Upper lobe of right lung (tissue), 1 donor: Measurements from ENCODE around the gene VPS29. TPM values are rescaled to one million over a fixed set of nuclear protein-coding genes. Genes with fewer than 3 reads are reported as not detected.
A peak's percentile ranks its signal among the peaks of the same experiment; 100 is the strongest.

ENCODE experiments used
- ATAC-seq: fragments of 200-7000 bp; cut with Tn5 transposase; one replicate; pipeline ENCODE4 v1.9.1; 2020; ENCODE audit warnings: mild to moderate bottlenecking, moderate library complexity
- DNase-seq: peaks from one replicate; pipeline ENCODE4 v3.0.0-alpha.2; 2020
- H3K27ac ChIP-seq: fragments of 200-600 bp; one replicate; pipeline ENCODE4 v1.8.0; 2022
- H3K27me3 ChIP-seq: fragments of 200-600 bp; one replicate; pipeline ENCODE4 v1.8.0; 2022; ENCODE audit warnings: mild to moderate bottlenecking
- H3K36me3 ChIP-seq: fragments of 200-600 bp; one replicate; pipeline ENCODE4 v1.8.0; 2022
- H3K4me1 ChIP-seq: fragments of 200-600 bp; one replicate; pipeline ENCODE4 v1.8.0; 2022
- H3K4me3 ChIP-seq: fragments of 200-600 bp; one replicate; pipeline ENCODE4 v1.8.0; 2022; ENCODE audit warnings: mild to moderate bottlenecking
- H3K9me3 ChIP-seq: fragments of 200-600 bp; one replicate; pipeline ENCODE4 v1.8.0; 2022
- intact Hi-C: fragments of 100-400 bp; cut with DNase I; formaldehyde crosslinking; loops from one replicate; pipeline ENCODE4 v1.11.0; 2022
- total RNA-seq: library from RNA; stranded (reverse); fragmentation: NEBNext Ultra II Directional; extraction: Animal tissue kit (Norgen Biotek cat#: 25700); gene quantifications from one replicate; pipeline ENCODE4 v1.2.1, GENCODE V29; 2021
- TF ChIP-seq, protein P1 (sequence below): fragments of 200-600 bp; IDR thresholded peaks from one replicate; pipeline ENCODE4 v1.8.0; 2022; ENCODE audit warnings: antibody characterized with exemption
- donor health status: DM: no; HTN: yes; CAD: no; lungs with severe emphysema.

Gene VPS29
- total RNA-seq, 1 donor from 2014 or later, result 99.0 TPM

DNA sequence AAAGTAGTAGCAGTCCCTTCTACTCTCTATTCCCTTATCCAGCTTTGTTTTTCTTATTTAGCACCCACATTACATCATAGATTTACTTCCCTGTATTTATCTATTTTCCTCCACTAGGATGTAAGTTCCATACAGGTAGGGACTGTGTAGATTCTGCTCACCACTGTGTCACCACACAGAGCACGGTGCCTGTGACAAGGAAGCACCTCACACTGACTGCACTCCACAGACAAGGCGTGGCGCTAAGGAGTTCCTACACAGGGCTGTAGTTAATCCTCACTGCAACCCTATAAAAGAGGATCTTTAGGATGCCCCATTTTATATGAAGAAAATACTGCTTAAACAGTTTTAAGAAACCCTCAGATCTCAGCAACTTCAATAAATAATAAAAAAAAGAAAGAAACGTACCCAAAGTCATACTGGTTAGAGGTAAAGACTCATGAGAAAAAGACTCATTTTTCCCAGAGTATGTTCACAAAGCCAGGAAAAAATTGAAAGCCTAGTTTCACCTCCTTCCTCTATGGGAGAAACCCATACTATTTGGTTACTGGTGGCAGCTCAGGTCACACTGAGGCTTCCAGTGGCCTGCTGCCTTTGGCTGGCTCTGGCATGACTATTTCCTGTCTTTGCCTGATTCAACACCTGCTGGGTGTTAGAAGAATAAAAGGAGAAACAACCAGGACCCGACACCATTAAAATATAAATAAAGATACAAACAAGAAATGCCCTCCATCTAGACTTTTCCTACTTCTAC is 37.1 kb upstream of the VPS29 start:
- Histone ChIP-seq H3K27ac (no peak overlapping the region), H3K9me3 (no peaks in the 10 kb centered on the region), H3K4me1 (peaks cover 20% of the 10 kb centered on the region), H3K4me3 (no peak overlapping the region), H3K27me3 (no peaks in the 10 kb centered on the region), H3K36me3 (peaks cover 49% of the 10 kb centered on the region)
- ATAC-seq (no peak), DNase-seq (no peak)
- intact Hi-C loops, result no loop called here
- TF ChIP-seq, protein P1, sequence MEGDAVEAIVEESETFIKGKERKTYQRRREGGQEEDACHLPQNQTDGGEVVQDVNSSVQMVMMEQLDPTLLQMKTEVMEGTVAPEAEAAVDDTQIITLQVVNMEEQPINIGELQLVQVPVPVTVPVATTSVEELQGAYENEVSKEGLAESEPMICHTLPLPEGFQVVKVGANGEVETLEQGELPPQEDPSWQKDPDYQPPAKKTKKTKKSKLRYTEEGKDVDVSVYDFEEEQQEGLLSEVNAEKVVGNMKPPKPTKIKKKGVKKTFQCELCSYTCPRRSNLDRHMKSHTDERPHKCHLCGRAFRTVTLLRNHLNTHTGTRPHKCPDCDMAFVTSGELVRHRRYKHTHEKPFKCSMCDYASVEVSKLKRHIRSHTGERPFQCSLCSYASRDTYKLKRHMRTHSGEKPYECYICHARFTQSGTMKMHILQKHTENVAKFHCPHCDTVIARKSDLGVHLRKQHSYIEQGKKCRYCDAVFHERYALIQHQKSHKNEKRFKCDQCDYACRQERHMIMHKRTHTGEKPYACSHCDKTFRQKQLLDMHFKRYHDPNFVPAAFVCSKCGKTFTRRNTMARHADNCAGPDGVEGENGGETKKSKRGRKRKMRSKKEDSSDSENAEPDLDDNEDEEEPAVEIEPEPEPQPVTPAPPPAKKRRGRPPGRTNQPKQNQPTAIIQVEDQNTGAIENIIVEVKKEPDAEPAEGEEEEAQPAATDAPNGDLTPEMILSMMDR, result no peak

DNA sequence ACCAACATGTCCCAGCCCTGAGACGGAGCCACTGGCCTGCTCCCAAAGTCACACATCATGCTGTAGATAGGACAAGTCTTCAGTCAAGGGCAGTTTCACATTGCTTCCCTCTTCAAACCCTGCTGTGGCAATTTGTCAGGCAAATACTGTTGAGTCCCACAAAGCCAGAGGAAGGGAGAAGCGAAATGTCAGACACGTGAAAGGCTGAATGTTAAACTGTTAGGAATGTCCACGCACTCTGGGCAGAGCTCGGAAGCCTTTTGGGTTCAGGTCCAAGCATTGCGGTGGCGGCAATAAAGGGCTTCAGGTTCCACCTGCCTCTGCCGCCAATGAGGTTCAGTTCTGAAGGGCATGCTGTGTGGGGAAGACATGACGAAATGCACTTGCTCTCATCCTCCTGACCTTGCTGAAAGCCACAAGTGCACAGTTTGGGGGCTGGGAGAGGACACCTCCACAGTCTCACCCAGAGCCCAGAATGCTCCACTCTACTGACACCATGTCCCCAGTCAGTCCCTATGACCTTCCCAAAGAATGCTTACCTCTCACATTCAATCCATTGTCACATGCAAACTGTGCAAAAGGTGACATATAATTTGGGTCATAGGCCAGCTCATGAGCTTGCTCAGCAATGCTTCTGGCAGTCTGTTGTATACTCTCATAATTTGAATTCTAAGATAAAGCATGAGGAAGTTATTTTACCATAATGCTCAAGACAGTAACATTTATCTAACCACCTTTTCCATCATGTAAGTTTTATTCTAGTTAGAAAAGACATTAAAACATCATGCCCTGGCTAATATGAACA is 35.9 kb upstream of the VPS29 start:
- TF ChIP-seq, protein P1, result no peak
- Histone ChIP-seq H3K36me3 (peaks cover 49% of the 10 kb centered on the region), H3K4me3 (no peak overlapping the region), H3K4me1 (peaks cover 10% of the 10 kb centered on the region), H3K27me3 (no peaks in the 10 kb centered on the region), H3K27ac (peak overlapping the region; percentile 15), H3K9me3 (no peaks in the 10 kb centered on the region)
- intact Hi-C loops, result no loop called here
- ATAC-seq, result peak; percentile 91
- peak; percentile 80 for DNase-seq

DNA sequence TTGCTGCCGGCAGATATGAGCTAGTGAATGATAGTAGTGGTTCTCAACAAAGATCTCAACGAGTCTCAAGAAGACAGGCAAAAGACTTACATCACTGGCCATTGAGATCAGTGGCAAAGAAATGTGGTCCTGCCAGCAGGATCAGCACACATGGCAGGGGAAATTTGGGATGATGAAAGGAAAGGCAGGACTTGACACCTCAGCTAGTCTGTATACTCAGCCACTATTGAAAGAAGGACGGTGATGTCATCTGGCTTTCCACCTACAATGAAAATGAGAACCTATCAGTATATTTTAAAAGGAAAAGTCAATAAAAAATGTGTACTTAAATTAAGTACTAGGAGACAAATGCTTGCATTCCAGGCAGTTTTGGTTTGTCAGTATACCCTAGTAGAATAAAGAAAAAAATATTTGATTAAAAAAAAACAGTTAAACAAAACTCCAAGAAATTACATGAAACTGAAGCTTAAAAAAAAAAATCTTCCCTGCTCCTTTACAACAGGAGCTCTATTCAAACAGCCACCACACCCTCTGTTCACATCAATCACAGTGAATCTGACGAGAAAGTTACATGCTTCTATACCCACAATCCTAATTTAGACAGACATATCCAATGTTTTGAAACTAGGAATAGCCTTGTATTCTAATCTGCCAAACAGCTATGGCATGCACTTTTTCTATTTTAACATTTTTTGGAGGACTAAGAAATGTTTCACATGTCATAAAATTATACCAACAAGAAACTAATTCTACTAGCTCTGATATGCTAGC is 35.1 kb upstream of the VPS29 start:
- H3K36me3 ChIP-seq, result peaks cover 49% of the 10 kb centered on the region
- DNase-seq (no peak), ATAC-seq (no peak)
- H3K9me3 ChIP-seq, result no peaks in the 10 kb centered on the region
- no peak overlapping the region for H3K4me3 ChIP-seq
- H3K4me1 ChIP-seq, result peaks cover 5% of the 10 kb centered on the region
- no peak overlapping the region for H3K27ac ChIP-seq
- TF ChIP-seq, protein P1, result no peak
- intact Hi-C loops, result no loop called here
- no peaks in the 10 kb centered on the region for H3K27me3 ChIP-seq

DNA sequence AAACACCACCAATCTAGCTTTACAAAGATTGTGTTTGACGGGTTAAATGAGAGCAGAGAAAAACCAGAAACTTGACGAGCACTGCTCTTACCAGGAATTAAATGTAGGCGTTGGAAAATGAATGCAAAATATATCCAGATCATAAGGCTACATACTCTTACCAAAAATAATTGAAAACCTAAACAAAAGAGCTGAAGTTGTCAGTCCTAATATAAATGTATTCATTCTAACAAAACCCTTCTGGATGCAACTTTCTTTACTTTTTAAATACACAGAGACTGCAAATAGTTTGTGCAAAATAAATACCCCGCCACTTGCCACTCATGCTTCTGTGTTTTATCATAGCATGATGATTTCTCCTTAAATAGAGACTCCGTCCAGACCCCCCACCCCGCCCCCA is 32.9 kb upstream of the VPS29 start:
- H3K4me1 ChIP-seq, result peaks cover 5% of the 10 kb centered on the region
- H3K4me3 ChIP-seq, result no peak overlapping the region
- no peak for DNase-seq
- no peak overlapping the region for H3K27ac ChIP-seq
- no peak for ATAC-seq
- TF ChIP-seq, protein P1, result no peak
- no peaks in the 10 kb centered on the region for H3K27me3 ChIP-seq
- intact Hi-C loops, result no loop called here
- H3K36me3 ChIP-seq, result peaks cover 48% of the 10 kb centered on the region
- no peaks in the 10 kb centered on the region for H3K9me3 ChIP-seq

DNA sequence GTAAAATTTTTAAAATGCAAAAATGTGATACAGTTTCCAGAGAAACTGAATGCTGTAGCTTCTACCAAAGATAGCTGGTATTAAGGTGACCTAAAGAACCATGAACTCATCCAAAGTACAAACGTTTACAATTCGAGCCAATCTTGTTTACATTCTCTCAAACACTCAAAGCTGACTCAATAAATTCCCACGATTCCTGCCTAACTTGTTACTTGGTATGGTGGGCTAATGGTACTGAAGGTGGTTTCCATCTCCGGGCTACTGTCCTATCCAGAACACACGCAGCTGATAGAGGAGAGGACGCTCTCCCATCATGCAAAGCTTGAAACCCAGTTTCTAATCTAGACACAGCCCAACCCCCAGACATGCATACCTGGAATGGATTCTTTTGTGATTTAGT is 31.7 kb upstream of the VPS29 start:
- DNase-seq (no peak), ATAC-seq (no peak)
- Histone ChIP-seq H3K9me3 (no peaks in the 10 kb centered on the region), H3K4me3 (no peak overlapping the region), H3K27me3 (no peaks in the 10 kb centered on the region), H3K4me1 (peaks cover 5% of the 10 kb centered on the region), H3K27ac (no peak overlapping the region), H3K36me3 (peaks cover 42% of the 10 kb centered on the region)
- intact Hi-C loops, result no loop called here
- TF ChIP-seq, protein P1, result no peak
